ENCODE data around the gene SPATA46. TPM values are rescaled to one million over a fixed set of nuclear protein-coding genes. Genes with fewer than 3 reads are reported as not detected.
A peak's percentile ranks its signal among the peaks of the same experiment; 100 is the strongest.

Gene SPATA46
- total and polyA plus RNA-seq, 8 donors: not detected

GRCh38 chr1:162381941-162382750 is 5.5 kb upstream of the SPATA46 start:
- H3K4me3 ChIP-seq: no peak overlapping the region

GRCh38 chr1:162381383-162381782 is 4.7 kb upstream of the SPATA46 start, which contains the start of gene C1orf226:
Gene C1orf226 (plus strand): TSS chr1:162381728. CDS start chr1:162381902, 174 bp downstream.
- intact Hi-C loops (cut with DNase I; ENCODE audit: low total_unique reads): no loop called here
- Histone ChIP-seq H3K36me3 (peaks cover 0 to 43% (median 15%) of the 10 kb centered on the region in 4 donors), H3K9me3 (no peaks in the 10 kb centered on the region), H3K4me1 (peaks cover 0 to 9% (median 3%) of the 10 kb centered on the region in 4 donors), H3K27ac (peak within 1 kb of the TSS; percentile 38 to 89 (median 74)), H3K27me3 (no peaks in the 10 kb centered on the region), H3K4me3 (no peak within 1 kb of the TSS)
- 30 to 77% (median 48%) methylated on average over 3 of the region's 3 CpGs for whole genome bisulfite sequencing, 5 donors
- DNase-seq: peak in 1 of 2 donors; percentile 90
- TF ChIP-seq POLR2AphosphoS5 (IDR thresholded peaks at IDR 0.05) (peak in 2 of 3 donors; percentile 36 to 60), EP300 (IDR thresholded peaks at IDR 0.05) (no peak), CTCF (IDR thresholded peaks at IDR 0.05) (no peak), POLR2A (IDR thresholded peaks at IDR 0.05) (no peak)

More at GRCh38 chr1:162381941-162382750, 5.5 kb upstream of the SPATA46 start:
- intact Hi-C loops (cut with DNase I; ENCODE audit: low total_unique reads): no loop called here
- no peak for DNase-seq
- Histone ChIP-seq H3K4me1 (peaks cover 0 to 9% (median 3%) of the 10 kb centered on the region in 4 donors), H3K9me3 (no peaks in the 10 kb centered on the region), H3K27me3 (no peaks in the 10 kb centered on the region), H3K27ac (peak overlapping the region; percentile 38 to 89 (median 74)), H3K36me3 (peaks cover 0 to 43% (median 15%) of the 10 kb centered on the region in 4 donors)
- no peak for TF ChIP-seq POLR2A (IDR thresholded peaks at IDR 0.05)
- no peak for TF ChIP-seq EP300 (IDR thresholded peaks at IDR 0.05)
- no peak for TF ChIP-seq CTCF (IDR thresholded peaks at IDR 0.05)
- no peak for TF ChIP-seq POLR2AphosphoS5 (IDR thresholded peaks at IDR 0.05)
- 76 to 93% (median 84%) methylated on average over 12 to 13 of the region's 13 CpGs for WGBS, 5 donors

GRCh38 chr1:162380061-162380846 is 3.6 kb upstream of the SPATA46 start:
- no peaks in the 10 kb centered on the region for H3K9me3 ChIP-seq
- H3K4me1 ChIP-seq: peaks cover 0 to 9% (median 3%) of the 10 kb centered on the region in 4 donors
- peaks cover 0 to 34% (median 19%) of the 10 kb centered on the region in 4 donors for H3K36me3 ChIP-seq
- H3K27me3 ChIP-seq: no peaks in the 10 kb centered on the region
- H3K4me3 ChIP-seq: no peak overlapping the region
- H3K27ac ChIP-seq: peak overlapping the region in 1 of 5 donors; percentile 86
- WGBS, 5 donors: 82 to 91% (median 88%) methylated on average over 6 of the region's 6 CpGs
- DNase-seq: no peak
- intact Hi-C loops (cut with DNase I; ENCODE audit: low total_unique reads): no loop called here
- TF ChIP-seq POLR2A (IDR thresholded peaks at IDR 0.05) (no peak), CTCF (IDR thresholded peaks at IDR 0.05) (no peak), EP300 (IDR thresholded peaks at IDR 0.05) (no peak), POLR2AphosphoS5 (IDR thresholded peaks at IDR 0.05) (no peak)

GRCh38 chr1:162375463-162375862 is 1.2 kb downstream of the SPATA46 start:
- Histone ChIP-seq H3K27ac (no peak overlapping the region), H3K27me3 (no peaks in the 10 kb centered on the region), H3K36me3 (peaks cover 3 to 17% (median 10%) of the 10 kb centered on the region in 4 donors), H3K4me3 (no peak overlapping the region), H3K9me3 (no peaks in the 10 kb centered on the region), H3K4me1 (peaks cover 0 to 12% (median 8%) of the 10 kb centered on the region in 4 donors)
- WGBS, 5 donors: 81 to 87% (median 85%) methylated on average over 6 to 8 of the region's 8 CpGs
- peak in 1 of 2 donors; percentile 7 for DNase-seq
- TF ChIP-seq CTCF (IDR thresholded peaks at IDR 0.05) (no peak), EP300 (IDR thresholded peaks at IDR 0.05) (no peak), POLR2A (IDR thresholded peaks at IDR 0.05) (no peak), POLR2AphosphoS5 (IDR thresholded peaks at IDR 0.05) (no peak)
- intact Hi-C loops (cut with DNase I; ENCODE audit: low total_unique reads): no loop called here

All from stomach (tissue), 9 donors.